ENCODE data around the gene ZBTB21.

Gene ZBTB21

GRCh38 chr21:42028766-42029425 lies 18.7 kb upstream of the ZBTB21 start:
- Histone ChIP-seq H3F3A (ENCODE audit: control insufficient read depth, insufficient read depth) (no peaks in the 10 kb centered on the region), H3K36me3 (ENCODE audit: control insufficient read depth, low read length) (no peaks in the 10 kb centered on the region), H3K27ac (ENCODE audit: low read depth, low read length) (no peak overlapping the region), H3K9me3 (ENCODE audit: control insufficient read depth, insufficient read depth, low read length) (no peaks in the 10 kb centered on the region), H3K4me3 (ENCODE audit: low read length) (no peak overlapping the region), H3K27me3 (ENCODE audit: control insufficient read depth, low read length) (no peaks in the 10 kb centered on the region), H4K20me1 (ENCODE audit: control insufficient read depth, insufficient read depth, low read depth, low read length) (no peaks in the 10 kb centered on the region), H3K4me2 (ENCODE audit: low read length) (no peak overlapping the region), H3K9me2 (replicated peaks; ENCODE audit: control insufficient read depth, low read length) (no peaks in the 10 kb centered on the region), H3K4me1 (ENCODE audit: control insufficient read depth, low read length) (peaks cover 5% of the 10 kb centered on the region), H3K79me2 (ENCODE audit: control insufficient read depth, low read length) (no peaks in the 10 kb centered on the region)
- TF ChIP-seq EZH2phosphoT487 (IDR thresholded peaks at IDR 0.05; ENCODE audit: borderline replicate concordance, low read length), result no peak
- no peak for TF ChIP-seq CTCF (IDR thresholded peaks at IDR 0.05; ENCODE audit: low read depth, low read length, poor library complexity, severe bottlenecking)

- no peak for TF ChIP-seq EZH2phosphoT487 (IDR thresholded peaks at IDR 0.05; ENCODE audit: borderline replicate concordance, low read length)
- no peak for TF ChIP-seq CTCF (IDR thresholded peaks at IDR 0.05; ENCODE audit: low read depth, low read length, poor library complexity, severe bottlenecking)
- H3K4me2 ChIP-seq (ENCODE audit: low read length), result no peak overlapping the region
- H3K9me3 ChIP-seq (ENCODE audit: control insufficient read depth, insufficient read depth, low read length), result no peaks in the 10 kb centered on the region
- H3K79me2 ChIP-seq (ENCODE audit: control insufficient read depth, low read length), result no peaks in the 10 kb centered on the region
- H3K9me2 ChIP-seq (replicated peaks; ENCODE audit: control insufficient read depth, low read length), result no peaks in the 10 kb centered on the region
- no peaks in the 10 kb centered on the region for H3K27me3 ChIP-seq (ENCODE audit: control insufficient read depth, low read length)
- H3K36me3 ChIP-seq (ENCODE audit: control insufficient read depth, low read length), result no peaks in the 10 kb centered on the region
- peaks cover 5% of the 10 kb centered on the region for H3K4me1 ChIP-seq (ENCODE audit: control insufficient read depth, low read length)
- no peaks in the 10 kb centered on the region for H4K20me1 ChIP-seq (ENCODE audit: control insufficient read depth, insufficient read depth, low read depth, low read length)
- no peak overlapping the region for H3K4me3 ChIP-seq (ENCODE audit: low read length)
- H3K27ac ChIP-seq (ENCODE audit: low read depth, low read length), result no peak overlapping the region
- H3F3A ChIP-seq (ENCODE audit: control insufficient read depth, insufficient read depth), result no peaks in the 10 kb centered on the region
Observed at GRCh38 chr21:42027822-42028765, 17.9 kb upstream of the ZBTB21 start.

GRCh38 chr21:42027085-42027821 lies 17.1 kb upstream of the ZBTB21 start:
- Histone ChIP-seq H3K9me2 (replicated peaks; ENCODE audit: control insufficient read depth, low read length) (no peaks in the 10 kb centered on the region), H3K27me3 (ENCODE audit: control insufficient read depth, low read length) (no peaks in the 10 kb centered on the region), H3K4me2 (ENCODE audit: low read length) (no peak overlapping the region), H3K79me2 (ENCODE audit: control insufficient read depth, low read length) (no peaks in the 10 kb centered on the region), H3K27ac (ENCODE audit: low read depth, low read length) (no peak overlapping the region), H3K9me3 (ENCODE audit: control insufficient read depth, insufficient read depth, low read length) (no peaks in the 10 kb centered on the region), H3K4me3 (ENCODE audit: low read length) (no peak overlapping the region), H3F3A (ENCODE audit: control insufficient read depth, insufficient read depth) (no peaks in the 10 kb centered on the region), H4K20me1 (ENCODE audit: control insufficient read depth, insufficient read depth, low read depth, low read length) (no peaks in the 10 kb centered on the region), H3K36me3 (ENCODE audit: control insufficient read depth, low read length) (no peaks in the 10 kb centered on the region), H3K4me1 (ENCODE audit: control insufficient read depth, low read length) (peaks cover 5% of the 10 kb centered on the region)
- no peak for TF ChIP-seq EZH2phosphoT487 (IDR thresholded peaks at IDR 0.05; ENCODE audit: borderline replicate concordance, low read length)

Data from DOHH2 (cell line).